GM12891 (cell line): ENCODE data around the gene FCHSD1.

Source experiments
- DNase-seq: peaks from one replicate; pipeline ENCODE4 v3.0.0; 2011; ENCODE audit warnings: low spot score; ENCODE audit not compliant: insufficient read length
- FAIRE-seq: peaks from 2 replicates; lab custom pipeline; 2011; peaks lifted over from hg19 to GRCh38; lab: Jason Lieb, UNC
- PAX5 ChIP-seq: IDR thresholded peaks from 2 replicates; pipeline ENCODE4 v1.6.1; 2011; ENCODE audit warnings: low read length, moderate library complexity, mild to moderate bottlenecking; ENCODE audit not compliant: insufficient read depth, severe bottlenecking
- POLR2A ChIP-seq: IDR thresholded peaks from 2 replicates; pipeline ENCODE4 v1.6.1; 2011; ENCODE audit warnings: low read depth, low read length, control low read depth
- POLR2AphosphoS5 ChIP-seq: IDR thresholded peaks from 2 replicates; pipeline ENCODE4 v1.6.1; 2011; ENCODE audit warnings: low read depth, low read length, control low read depth
- POU2F2 ChIP-seq: IDR thresholded peaks from 2 replicates; pipeline ENCODE4 v1.6.1; 2011; ENCODE audit warnings: low read depth, mild to moderate bottlenecking, control low read depth, low read length, moderate library complexity
- SPI1 ChIP-seq: IDR thresholded peaks from 2 replicates; pipeline ENCODE4 v1.6.1; 2011; ENCODE audit warnings: low read depth, low read length, control low read depth
- TAF1 ChIP-seq: IDR thresholded peaks from 2 replicates; pipeline ENCODE4 v1.6.1; 2011; ENCODE audit warnings: low read depth, low read length, control low read depth

Gene FCHSD1

GRCh38 chr5:141608046-141608445, 43.2 kb downstream of the FCHSD1 start:
- DNase-seq = no peak
- FAIRE-seq = no peak
- TF ChIP-seq POU2F2 (no peak), PAX5 (no peak), TAF1 (no peak), POLR2AphosphoS5 (no peak), SPI1 (no peak), POLR2A (no peak)

- peak; percentile 20 for DNase-seq
- no peak for TF ChIP-seq POLR2A
- peak; percentile 82 for TF ChIP-seq SPI1
- TF ChIP-seq PAX5 = no peak
- no peak for TF ChIP-seq POLR2AphosphoS5
- TF ChIP-seq TAF1 = no peak
- TF ChIP-seq POU2F2 = peak; percentile 58; the same call in 1 of the 2 replicates
- peak; percentile 78 for FAIRE-seq
These were observed 45.5 kb downstream of the FCHSD1 start for GRCh38 chr5:141605523-141606277.

GRCh38 chr5:141603923-141604717, 47.1 kb downstream of the FCHSD1 start:
- peak; percentile 76 for FAIRE-seq
- no peak for DNase-seq
- no peak for TF ChIP-seq SPI1
- no peak for TF ChIP-seq TAF1
- no peak for TF ChIP-seq POLR2A
- TF ChIP-seq PAX5 = no peak
- TF ChIP-seq POLR2AphosphoS5 = no peak
- TF ChIP-seq POU2F2 = no peak

- FAIRE-seq (no peak), DNase-seq (no peak)
- no peak for TF ChIP-seq POLR2AphosphoS5
- TF ChIP-seq POLR2A = no peak
- no peak for TF ChIP-seq SPI1
- TF ChIP-seq POU2F2 = no peak
- TF ChIP-seq TAF1 = no peak
- TF ChIP-seq PAX5 = no peak
These were observed 48.6 kb downstream of the FCHSD1 start for GRCh38 chr5:141602606-141603005.

- FAIRE-seq = peak; percentile 65
- TF ChIP-seq POU2F2 (no peak), POLR2A (no peak), PAX5 (no peak), POLR2AphosphoS5 (no peak), SPI1 (no peak), TAF1 (no peak)
- DNase-seq = no peak
These were observed 52.5 kb downstream of the FCHSD1 start for GRCh38 chr5:141598391-141599345.

- FAIRE-seq = no peak
- TF ChIP-seq SPI1 = no peak
- TF ChIP-seq TAF1 = no peak
- TF ChIP-seq POLR2AphosphoS5 = no peak
- TF ChIP-seq POLR2A = no peak
- TF ChIP-seq POU2F2 = no peak
These were observed 53.4 kb downstream of the FCHSD1 start for GRCh38 chr5:141597814-141598213.

GRCh38 chr5:141597394-141597793, 53.8 kb downstream of the FCHSD1 start:
- DNase-seq = no peak

More at GRCh38 chr5:141597814-141598213, 53.4 kb downstream of the FCHSD1 start:
- DNase-seq = no peak

GRCh38 chr5:141596867-141597266, 54.4 kb downstream of the FCHSD1 start:
- DNase-seq (no peak), FAIRE-seq (no peak)
- no peak for TF ChIP-seq SPI1
- no peak for TF ChIP-seq POLR2A
- TF ChIP-seq TAF1 = no peak
- no peak for TF ChIP-seq PAX5
- no peak for TF ChIP-seq POU2F2
- no peak for TF ChIP-seq POLR2AphosphoS5

More at GRCh38 chr5:141597394-141597793, 53.8 kb downstream of the FCHSD1 start:
- TF ChIP-seq SPI1 (peak; percentile 82), PAX5 (no peak)
- FAIRE-seq = no peak

GRCh38 chr5:141590127-141590526, 61.1 kb downstream of the FCHSD1 start:
- no peak for DNase-seq
- FAIRE-seq = no peak
- TF ChIP-seq POU2F2 = no peak
